HFF-Myc (cell line): ENCODE measurements around the gene MALRD1.

Experiments used
- DNase-seq: peaks from one replicate; pipeline ENCODE4 v3.0.0-alpha.2; 2011; ENCODE audit warnings: low read depth; ENCODE audit errors: extremely low read depth
- H3K4me3 ChIP-seq: replicated peaks from 2 replicates; pipeline ENCODE4 v1.5.1; 2011; ENCODE audit warnings: low read depth, mild to moderate bottlenecking, control low read depth, low read length
- TF ChIP-seq, protein P1 (sequence below): IDR thresholded peaks from 2 replicates; pipeline ENCODE4 v1.5.1; 2012; ENCODE audit warnings: mild to moderate bottlenecking, low read depth, low read length, control low read depth; ENCODE audit errors: missing control alignments

Gene MALRD1

DNA sequence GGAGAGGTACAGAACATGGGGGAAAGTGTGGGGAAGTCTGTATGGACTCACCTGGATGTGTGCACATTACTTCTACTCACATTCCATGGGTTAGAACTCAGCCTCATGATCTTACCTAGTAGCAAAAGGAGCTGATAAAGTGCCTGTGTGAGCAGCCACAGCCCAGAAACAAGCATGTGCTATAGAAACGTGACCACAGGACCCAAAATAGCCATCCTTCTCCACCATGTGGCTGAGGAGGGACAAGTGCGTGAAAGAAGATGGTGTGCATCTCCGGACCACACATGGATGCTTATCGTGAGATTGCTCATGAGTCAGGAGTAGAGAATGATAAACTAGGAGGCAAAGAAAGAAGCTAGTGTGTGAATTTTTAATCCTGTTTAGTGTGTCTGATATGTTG is 431.3 kb downstream of the MALRD1 start:
- no peak for DNase-seq
- TF ChIP-seq, protein P1, sequence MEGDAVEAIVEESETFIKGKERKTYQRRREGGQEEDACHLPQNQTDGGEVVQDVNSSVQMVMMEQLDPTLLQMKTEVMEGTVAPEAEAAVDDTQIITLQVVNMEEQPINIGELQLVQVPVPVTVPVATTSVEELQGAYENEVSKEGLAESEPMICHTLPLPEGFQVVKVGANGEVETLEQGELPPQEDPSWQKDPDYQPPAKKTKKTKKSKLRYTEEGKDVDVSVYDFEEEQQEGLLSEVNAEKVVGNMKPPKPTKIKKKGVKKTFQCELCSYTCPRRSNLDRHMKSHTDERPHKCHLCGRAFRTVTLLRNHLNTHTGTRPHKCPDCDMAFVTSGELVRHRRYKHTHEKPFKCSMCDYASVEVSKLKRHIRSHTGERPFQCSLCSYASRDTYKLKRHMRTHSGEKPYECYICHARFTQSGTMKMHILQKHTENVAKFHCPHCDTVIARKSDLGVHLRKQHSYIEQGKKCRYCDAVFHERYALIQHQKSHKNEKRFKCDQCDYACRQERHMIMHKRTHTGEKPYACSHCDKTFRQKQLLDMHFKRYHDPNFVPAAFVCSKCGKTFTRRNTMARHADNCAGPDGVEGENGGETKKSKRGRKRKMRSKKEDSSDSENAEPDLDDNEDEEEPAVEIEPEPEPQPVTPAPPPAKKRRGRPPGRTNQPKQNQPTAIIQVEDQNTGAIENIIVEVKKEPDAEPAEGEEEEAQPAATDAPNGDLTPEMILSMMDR: no peak
- H3K4me3 ChIP-seq: no peak overlapping the region

DNA sequence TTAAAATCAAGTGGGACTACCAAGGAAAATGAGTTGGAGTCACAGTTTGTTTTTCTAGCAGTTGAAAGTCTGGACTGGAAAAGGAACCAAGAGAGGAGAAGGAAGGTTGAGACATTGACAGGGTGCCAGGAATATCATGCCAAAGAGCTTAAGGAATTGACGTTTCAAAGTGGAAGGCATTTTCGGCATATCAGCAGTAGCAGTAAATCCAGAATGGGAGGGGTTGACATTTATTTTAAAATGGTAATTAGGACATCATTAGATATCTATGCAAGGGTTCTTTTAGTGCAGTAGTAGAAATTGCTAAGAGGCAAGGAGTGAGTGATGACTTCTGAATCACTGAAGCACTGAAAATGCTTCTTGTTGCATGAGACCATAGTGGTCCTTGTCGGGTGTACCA is 431.8 kb downstream of the MALRD1 start:
- no peak overlapping the region for H3K4me3 ChIP-seq
- DNase-seq: no peak
- TF ChIP-seq, protein P1: no peak

DNA sequence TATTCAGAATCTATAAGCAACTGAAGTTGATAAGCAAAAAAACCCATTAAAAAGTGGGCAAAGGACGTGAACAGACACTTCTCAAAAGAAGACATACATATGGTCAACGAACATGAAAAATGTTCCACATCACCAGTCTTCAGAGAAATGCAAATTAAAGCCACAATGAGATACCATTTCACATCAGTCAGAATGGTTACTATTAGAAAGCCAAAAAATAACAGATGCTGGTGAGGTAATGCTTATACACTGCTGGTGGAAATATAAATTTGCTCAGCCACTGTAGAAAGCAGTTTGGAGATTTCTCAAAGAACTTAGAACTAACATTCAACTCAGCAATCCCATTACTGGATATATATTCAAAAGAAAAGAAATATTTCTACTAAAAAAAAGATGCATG is 434.8 kb downstream of the MALRD1 start:
- DNase-seq: no peak
- H3K4me3 ChIP-seq: no peak overlapping the region

DNA sequence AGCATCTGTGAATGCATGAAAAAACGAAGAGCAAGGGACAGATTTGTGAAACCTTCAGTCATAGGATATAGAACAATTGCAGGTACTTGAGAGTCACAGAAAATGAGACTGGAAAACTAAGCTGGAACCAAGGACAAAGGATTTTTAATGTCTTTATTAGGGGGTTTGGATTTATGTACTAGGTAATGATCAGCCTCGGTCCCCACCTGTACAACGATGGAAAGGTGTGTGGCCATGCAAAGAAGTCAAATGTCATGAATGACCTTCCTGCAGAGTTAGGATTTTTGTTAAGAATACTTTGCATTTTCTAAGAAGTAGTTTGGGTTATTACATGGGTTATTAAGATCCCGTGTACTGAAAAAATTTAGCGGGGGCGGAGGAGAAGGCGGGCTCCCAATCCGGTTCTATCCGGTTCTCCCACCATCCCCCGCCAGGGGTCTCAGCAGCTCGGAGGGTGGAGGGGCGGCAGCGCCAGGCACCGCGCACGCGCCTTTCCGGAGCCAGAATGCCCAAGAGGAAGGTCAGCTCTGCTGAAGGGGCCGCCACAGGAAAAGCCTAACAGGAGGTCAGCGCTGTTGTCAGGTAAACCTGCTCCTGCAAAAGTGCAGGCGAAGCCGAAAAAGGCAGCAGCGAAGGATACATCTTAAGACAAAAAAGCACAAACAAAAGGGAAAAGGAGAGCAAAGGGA is 440.1 kb downstream of the MALRD1 start:
- no peak overlapping the region for H3K4me3 ChIP-seq
- TF ChIP-seq, protein P1: no peak
- DNase-seq: no peak

More for the DNA sequence above, 434.8 kb downstream of the MALRD1 start:
- TF ChIP-seq, protein P1: no peak

DNA sequence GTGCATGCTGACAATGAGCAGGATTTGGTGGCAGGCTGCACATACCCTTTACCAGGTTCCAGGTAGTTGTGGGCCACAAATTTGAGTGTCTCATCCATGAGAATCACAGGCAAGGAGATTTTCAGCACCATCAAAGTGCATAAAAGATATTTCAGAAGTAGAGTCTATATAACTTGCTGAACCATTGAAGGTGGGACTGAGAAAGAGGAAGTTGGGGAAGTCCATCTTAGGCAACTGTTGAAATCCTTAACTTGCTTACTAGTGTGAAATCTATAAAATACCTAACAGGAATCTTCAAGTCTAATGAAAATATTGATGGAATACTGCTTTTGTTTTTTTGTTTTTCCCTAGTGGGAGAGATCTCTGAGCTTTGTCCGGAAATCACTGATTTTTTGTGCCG is 442.6 kb downstream of the MALRD1 start:
- DNase-seq: no peak
- H3K4me3 ChIP-seq: no peak overlapping the region
- TF ChIP-seq, protein P1: no peak

DNA sequence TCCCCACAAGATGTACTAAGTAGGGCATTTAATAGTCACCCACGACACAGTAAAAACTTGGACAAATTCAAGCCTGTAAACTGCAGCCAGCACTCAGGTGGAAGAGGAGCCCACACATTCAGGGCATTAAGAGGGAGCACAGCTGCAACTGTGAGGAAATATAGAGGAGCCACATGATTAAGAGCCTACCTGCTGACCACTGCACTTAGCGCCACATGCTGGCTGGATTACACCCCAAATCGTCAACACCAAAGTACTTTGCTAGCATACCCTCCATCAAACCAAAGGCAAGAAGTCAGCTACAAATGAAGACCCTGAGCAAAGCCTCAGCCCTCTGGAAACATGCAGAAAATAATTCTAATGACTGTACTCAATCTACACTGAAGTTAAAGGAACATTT is 445.3 kb downstream of the MALRD1 start:
- no peak for DNase-seq
- H3K4me3 ChIP-seq: no peak overlapping the region
- TF ChIP-seq, protein P1: no peak

DNA sequence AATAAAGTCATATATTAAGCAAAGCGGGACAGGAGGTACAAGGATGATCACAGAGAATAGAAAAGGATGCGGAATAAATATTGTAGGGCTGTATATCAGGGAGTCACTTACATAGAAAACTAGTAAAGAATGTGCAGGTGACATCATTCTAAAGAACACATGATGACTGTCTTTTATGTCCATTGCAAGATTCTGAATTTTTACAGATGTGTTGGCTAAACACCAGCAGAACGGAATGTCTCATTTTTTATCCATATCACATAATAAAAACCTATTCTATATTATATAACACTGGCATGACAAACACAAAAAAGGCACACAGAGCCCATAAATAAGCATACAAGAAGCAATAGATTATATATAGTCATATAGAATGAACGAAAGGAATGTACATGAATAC is 448.4 kb downstream of the MALRD1 start:
- DNase-seq: no peak
- TF ChIP-seq, protein P1: no peak
- no peak overlapping the region for H3K4me3 ChIP-seq
